Mesendoderm (in vitro differentiated cells): Measurements from ENCODE around the gene PBX1.
A peak's percentile ranks its signal among the peaks of the same experiment; 100 is the strongest.

Experiments used
- DNase-seq: peaks from one replicate; pipeline ENCODE4 v3.0.0; 2013
- H2AK5ac ChIP-seq: 2 replicates; pipeline ENCODE4 v1.6.1; 2013; ENCODE audit warnings: low read length, inconsistent platforms
- H2BK120ac ChIP-seq: 2 replicates; pipeline ENCODE4 v1.6.1; 2013; ENCODE audit warnings: low read depth, mild to moderate bottlenecking, low read length, moderate library complexity, mixed read lengths
- H2BK15ac ChIP-seq: replicated peaks from 2 replicates; pipeline ENCODE4 v1.6.1; 2013; ENCODE audit warnings: low read depth, mild to moderate bottlenecking, moderate library complexity
- H2BK5ac ChIP-seq: 2 replicates; pipeline ENCODE4 v1.6.1; 2013; ENCODE audit warnings: low read length, inconsistent platforms
- H3K18ac ChIP-seq: 2 replicates; pipeline ENCODE4 v1.6.1; 2013; ENCODE audit warnings: mild to moderate bottlenecking, low read length, mixed read lengths
- H3K23ac ChIP-seq: one replicate; pipeline ENCODE4 v1.6.1; 2013; ENCODE audit warnings: low read length
- H3K27ac ChIP-seq: 2 replicates; pipeline ENCODE4 v1.5.1; 2013; ENCODE audit warnings: low read depth, mild to moderate bottlenecking, inconsistent platforms, low read length, moderate library complexity
- H3K27me3 ChIP-seq: 2 replicates; pipeline ENCODE4 v1.6.1; 2013; ENCODE audit warnings: low read length, control low read depth, mild to moderate bottlenecking, inconsistent platforms; ENCODE audit not compliant: insufficient read depth, poor library complexity
- H3K36me3 ChIP-seq: 2 replicates; pipeline ENCODE4 v1.6.1; 2013; ENCODE audit warnings: low read length, inconsistent platforms; ENCODE audit not compliant: control insufficient read depth, insufficient read depth
- H3K4ac ChIP-seq: one replicate; pipeline ENCODE4 v1.6.1; 2013; ENCODE audit warnings: low read depth, mild to moderate bottlenecking, low read length, moderate library complexity
- H3K4me1 ChIP-seq: 2 replicates; pipeline ENCODE4 v1.6.1; 2013; ENCODE audit warnings: low read depth, low read length, inconsistent platforms; ENCODE audit not compliant: control insufficient read depth
- H3K4me2 ChIP-seq: 2 replicates; pipeline ENCODE4 v1.6.1; 2013; ENCODE audit warnings: low read length
- H3K4me3 ChIP-seq: 2 replicates; pipeline ENCODE4 v1.5.1; 2013; ENCODE audit warnings: mild to moderate bottlenecking, low read length
- H3K56ac ChIP-seq: one replicate; pipeline ENCODE4 v1.6.1; 2013; ENCODE audit warnings: low read length
- H3K79me1 ChIP-seq: 2 replicates; pipeline ENCODE4 v1.6.1; 2013; ENCODE audit warnings: low read length, inconsistent platforms
- H3K79me2 ChIP-seq: 2 replicates; pipeline ENCODE4 v1.6.1; 2013; ENCODE audit warnings: mild to moderate bottlenecking, low read length; ENCODE audit not compliant: control insufficient read depth, insufficient read depth
- H3K9ac ChIP-seq: 2 replicates; pipeline ENCODE4 v1.6.1; 2013; ENCODE audit warnings: low read length, inconsistent platforms
- H4K5ac ChIP-seq: one replicate; pipeline ENCODE4 v1.6.1; 2013; ENCODE audit warnings: low read length
- H4K8ac ChIP-seq: one replicate; pipeline ENCODE4 v1.6.1; 2013; ENCODE audit warnings: low read depth, mild to moderate bottlenecking, control low read depth, low read length, moderate library complexity
- WGBS: extraction: QIAGEN DNeasy Blood & Tissue Kit; methylation state at CpG from one replicate; pipeline ENCODE4 v1.1.7; 2013; ENCODE audit warnings: low lambda C conversion rate, missing lambda C conversion rate; ENCODE audit not compliant: insufficient coverage; ENCODE audit errors: extremely low coverage; 5-methylcytosine and 5-hydroxymethylcytosine counted together

PBX1 gene

DNA sequence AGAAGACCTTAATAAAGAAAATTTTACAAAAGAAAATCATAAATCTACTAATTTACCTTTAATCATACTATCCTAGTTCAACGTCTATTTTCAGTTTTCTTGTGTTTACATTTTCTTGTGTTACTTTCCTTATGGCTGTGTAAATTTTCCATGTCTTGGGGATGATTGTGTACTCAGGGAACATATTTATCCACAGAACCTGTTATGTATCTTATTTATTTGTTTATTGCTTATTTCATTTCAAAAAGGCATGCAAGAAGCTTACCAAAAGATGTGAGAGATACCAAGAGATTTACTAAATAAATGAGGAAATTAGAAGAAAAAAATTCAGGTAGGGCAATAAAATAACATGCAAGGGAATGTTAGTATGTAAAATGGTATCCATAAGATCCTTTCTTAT lies 22.8 kb downstream of the PBX1 start:
- no peak overlapping the region for H2BK120ac ChIP-seq
- no peak overlapping the region for H3K56ac ChIP-seq
- H3K36me3 ChIP-seq: no peaks in the 10 kb centered on the region
- H2BK15ac ChIP-seq: no peak overlapping the region
- peaks cover 20% of the 10 kb centered on the region for H3K79me2 ChIP-seq
- H3K4me2 ChIP-seq: no peak overlapping the region
- no peak overlapping the region for H2AK5ac ChIP-seq
- H3K18ac ChIP-seq: no peak overlapping the region
- no peak overlapping the region for H3K27ac ChIP-seq
- no peak overlapping the region for H3K9ac ChIP-seq
- H2BK5ac ChIP-seq: no peak overlapping the region
- no peak overlapping the region for H3K4me3 ChIP-seq
- DNase-seq: no peak
- H4K8ac ChIP-seq: no peak overlapping the region
- peaks cover 13% of the 10 kb centered on the region for H3K79me1 ChIP-seq
- H3K4me1 ChIP-seq: peaks cover 16% of the 10 kb centered on the region
- H3K27me3 ChIP-seq: no peaks in the 10 kb centered on the region
- H3K4ac ChIP-seq: no peak overlapping the region
- no peak overlapping the region for H4K5ac ChIP-seq
- H3K23ac ChIP-seq: no peak overlapping the region
- WGBS: 100% methylated on average over 1 of the region's 1 CpG

DNA sequence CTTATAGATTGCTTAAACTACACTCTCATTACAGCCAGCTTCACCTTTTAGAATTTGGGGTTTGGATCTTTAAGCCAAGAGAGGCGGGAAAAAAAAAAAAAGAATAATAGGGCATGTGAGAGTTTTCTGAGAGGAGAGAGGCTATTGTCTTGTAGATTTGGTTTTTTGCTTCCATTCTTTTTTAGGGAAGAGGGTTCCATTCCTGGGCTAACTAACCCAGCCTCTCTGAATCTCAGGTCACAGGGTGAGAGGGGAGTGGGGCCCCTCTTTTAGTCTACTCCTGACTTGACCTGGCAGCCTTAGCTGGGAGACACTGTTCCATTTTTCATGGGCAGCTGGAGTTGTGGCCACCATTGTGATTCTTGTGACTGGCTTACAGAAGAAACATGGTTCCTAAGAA lies 24.2 kb downstream of the PBX1 start:
- Histone ChIP-seq H3K36me3 (no peaks in the 10 kb centered on the region), H4K8ac (no peak overlapping the region)

DNA sequence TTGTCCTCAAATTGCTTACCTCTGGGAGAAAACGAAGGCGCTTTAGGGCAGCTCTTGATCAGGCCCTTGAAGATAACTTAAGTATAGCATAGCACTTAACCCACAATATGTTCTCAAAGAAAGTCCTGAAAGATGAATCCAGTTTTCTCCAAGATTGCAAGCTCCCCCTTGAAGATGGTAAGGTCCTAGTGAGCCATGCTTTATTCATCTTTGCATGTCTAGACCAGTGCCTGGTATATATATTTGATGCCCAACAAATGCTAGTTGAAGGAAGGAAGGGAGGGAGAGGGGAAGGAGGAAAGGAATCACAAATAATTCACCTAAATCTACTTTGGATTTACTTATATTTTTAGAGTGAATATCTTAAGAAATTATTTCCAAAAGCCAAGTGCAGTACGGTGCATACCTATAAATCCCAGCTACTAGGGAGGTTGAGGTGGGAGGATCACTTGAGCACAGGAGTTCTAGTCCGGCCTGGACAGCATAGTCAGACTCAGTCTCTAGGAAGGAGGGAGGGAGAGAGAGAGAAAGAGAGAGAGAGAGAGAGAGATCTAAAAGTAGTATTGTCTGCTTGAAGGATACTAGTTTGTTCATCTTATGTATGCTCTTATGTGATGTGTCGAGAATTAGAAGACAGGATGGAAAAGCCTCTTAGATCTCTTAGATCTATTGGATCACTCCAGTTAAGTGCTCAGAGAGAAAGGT lies 25.0 kb downstream of the PBX1 start:
- Histone ChIP-seq H3K79me2 (peaks cover 24% of the 10 kb centered on the region), H4K8ac (no peak overlapping the region), H3K27me3 (no peaks in the 10 kb centered on the region), H3K18ac (peak overlapping the region; percentile 29), H3K4me1 (peaks cover 12% of the 10 kb centered on the region), H2BK5ac (no peak overlapping the region), H3K4me3 (no peak overlapping the region), H2AK5ac (no peak overlapping the region), H2BK120ac (no peak overlapping the region), H2BK15ac (no peak overlapping the region), H3K23ac (no peak overlapping the region), H3K56ac (no peak overlapping the region), H3K79me1 (peaks cover 15% of the 10 kb centered on the region), H4K5ac (no peak overlapping the region), H3K4me2 (no peak overlapping the region), H3K4ac (no peak overlapping the region), H3K27ac (no peak overlapping the region), H3K9ac (no peak overlapping the region), H3K36me3 (no peaks in the 10 kb centered on the region)
- WGBS: no CpG with 5 or more reads among the region's 5 CpGs
- no peak for DNase-seq

More for the DNA sequence above, 24.2 kb downstream of the PBX1 start:
- no peak for DNase-seq
- Histone ChIP-seq H3K18ac (no peak overlapping the region), H3K56ac (no peak overlapping the region), H3K4ac (no peak overlapping the region), H3K4me3 (no peak overlapping the region), H3K23ac (no peak overlapping the region), H3K79me2 (peaks cover 24% of the 10 kb centered on the region), H2BK15ac (no peak overlapping the region), H2BK5ac (no peak overlapping the region), H3K9ac (no peak overlapping the region), H3K4me2 (no peak overlapping the region), H3K4me1 (peaks cover 15% of the 10 kb centered on the region), H2BK120ac (no peak overlapping the region), H3K79me1 (peaks cover 15% of the 10 kb centered on the region), H3K27me3 (no peaks in the 10 kb centered on the region), H2AK5ac (no peak overlapping the region), H3K27ac (no peak overlapping the region), H4K5ac (no peak overlapping the region)
- WGBS: no CpG with 5 or more reads among the region's 1 CpG

DNA sequence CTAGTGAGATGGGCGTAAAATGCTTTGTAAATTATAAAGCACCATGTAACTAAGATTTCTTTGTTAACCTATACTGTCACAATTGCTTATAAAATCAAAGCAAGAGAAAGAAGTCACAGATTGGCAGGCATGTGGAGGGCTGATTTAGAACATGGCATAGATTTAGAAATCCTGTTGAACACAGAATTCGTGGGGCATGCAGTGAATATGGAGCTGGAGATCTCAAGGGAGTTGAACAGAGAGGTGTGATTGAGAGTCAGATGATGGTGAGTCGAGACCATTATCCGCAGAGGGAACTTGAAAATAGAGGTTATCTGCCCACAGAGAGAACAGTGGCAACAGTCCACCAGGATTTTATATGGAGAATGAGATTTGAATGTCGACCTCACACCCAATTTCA lies 27.6 kb downstream of the PBX1 start:
- no peak overlapping the region for H3K4ac ChIP-seq
- WGBS: no CpG with 5 or more reads among the region's 5 CpGs
- peaks cover 14% of the 10 kb centered on the region for H3K79me2 ChIP-seq
- no peak overlapping the region for H2BK5ac ChIP-seq
- H4K8ac ChIP-seq: no peak overlapping the region
- H3K4me3 ChIP-seq: no peak overlapping the region
- H2BK120ac ChIP-seq: no peak overlapping the region
- peaks cover 25% of the 10 kb centered on the region for H3K4me1 ChIP-seq
- no peak overlapping the region for H3K9ac ChIP-seq
- H3K4me2 ChIP-seq: no peak overlapping the region
- no peak for DNase-seq
- no peak overlapping the region for H3K18ac ChIP-seq
- no peak overlapping the region for H2AK5ac ChIP-seq
- H3K36me3 ChIP-seq: no peaks in the 10 kb centered on the region
- no peaks in the 10 kb centered on the region for H3K27me3 ChIP-seq
- peaks cover 12% of the 10 kb centered on the region for H3K79me1 ChIP-seq
- no peak overlapping the region for H2BK15ac ChIP-seq
- no peak overlapping the region for H3K56ac ChIP-seq
- H3K27ac ChIP-seq: no peak overlapping the region
- no peak overlapping the region for H3K23ac ChIP-seq
- no peak overlapping the region for H4K5ac ChIP-seq

DNA sequence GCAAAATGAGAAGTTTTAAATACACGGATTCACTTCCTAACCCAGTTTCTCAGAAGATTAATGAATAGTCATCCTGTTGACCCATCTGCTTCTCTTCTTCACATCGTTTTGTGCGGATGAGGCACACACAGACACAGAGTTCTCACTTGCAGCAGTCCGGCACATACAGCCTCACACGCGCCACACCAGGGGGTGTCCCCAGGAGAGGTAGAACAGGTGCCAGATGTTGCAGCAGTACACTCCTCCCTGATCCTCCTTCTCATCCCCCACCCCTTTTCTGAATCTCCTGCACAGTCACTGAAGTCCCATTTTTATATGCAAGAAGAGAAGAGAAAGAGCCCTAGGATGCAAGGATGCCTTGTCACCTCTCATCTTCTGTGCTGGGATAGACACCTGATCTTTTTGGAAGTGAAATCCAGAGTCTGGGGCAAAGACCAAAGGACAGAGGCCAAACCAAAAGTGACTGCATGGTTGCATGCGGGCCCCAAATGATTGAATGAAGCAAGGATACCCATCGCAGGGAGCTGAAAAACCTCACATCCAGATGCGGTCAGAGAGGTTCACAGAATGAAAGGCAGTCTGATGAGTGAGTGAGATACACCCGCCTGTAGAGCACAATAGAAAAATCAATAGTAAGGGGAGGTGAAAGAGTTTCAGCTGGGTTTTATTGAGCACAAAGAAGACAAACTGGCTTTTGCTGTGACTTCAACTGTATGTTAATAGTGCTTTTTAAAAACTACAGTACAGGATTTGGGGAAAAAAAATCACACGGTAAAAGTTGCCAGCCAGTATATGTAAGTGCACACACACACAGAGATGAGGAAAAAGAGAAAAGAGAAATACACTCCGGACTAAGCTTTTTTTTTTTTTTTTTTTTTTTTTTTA lies 28.9 kb downstream of the PBX1 start:
- Histone ChIP-seq H4K5ac (no peak overlapping the region), H2BK15ac (no peak overlapping the region), H3K79me1 (peaks cover 16% of the 10 kb centered on the region), H3K4me3 (no peak overlapping the region), H3K23ac (no peak overlapping the region), H3K4ac (no peak overlapping the region), H2BK120ac (no peak overlapping the region), H2AK5ac (no peak overlapping the region), H3K79me2 (peaks cover 20% of the 10 kb centered on the region), H3K36me3 (no peaks in the 10 kb centered on the region), H3K27ac (no peak overlapping the region), H3K27me3 (no peaks in the 10 kb centered on the region), H3K4me1 (peaks cover 33% of the 10 kb centered on the region), H4K8ac (no peak overlapping the region), H3K4me2 (no peak overlapping the region), H2BK5ac (no peak overlapping the region), H3K9ac (no peak overlapping the region), H3K18ac (no peak overlapping the region), H3K56ac (no peak overlapping the region)
- no CpG with 5 or more reads among the region's 12 CpGs for WGBS
- no peak for DNase-seq
